Measurements from ENCODE around the gene BRPF3. TPM values are rescaled to one million over a fixed set of nuclear protein-coding genes. Genes with fewer than 3 reads are reported as not detected.

BRPF3 gene
- total RNA-seq, 1 experiment from 2014 or later: 49.6 TPM

- ATAC-seq (no peak), DNase-seq (ENCODE audit: low read depth, low spot score) (no peak)
- ChIA-PET CTCF (interaction anchor here (0.6 kb wide), 1 partner anchor 197 kb away, joined by 4 read pairs; no protein-coding TSS in a partner anchor), POLR2A (no interaction called here)
- TF ChIP-seq TCF7L2 (IDR thresholded peaks at IDR 0.05; ENCODE audit: low read depth, low read length) (no peak), REST (IDR thresholded peaks at IDR 0.05; ENCODE audit: insufficient read depth in 1 of 2, low read depth in 2 of 2, low read length in 1 of 2) (no peak), SIN3A (IDR thresholded peaks at IDR 0.05; ENCODE audit: borderline replicate concordance, insufficient read depth, low read depth, low read length) (no peak), CTCF (IDR thresholded peaks at IDR 0.05) (no peak), POLR2AphosphoS5 (IDR thresholded peaks at IDR 0.05; ENCODE audit: low read depth, low read length) (no peak)
- no peaks in the 10 kb centered on the region for H3K9me3 ChIP-seq (ENCODE audit: control insufficient read depth, insufficient read depth, low read depth, low read length)
- no peak overlapping the region for H3K27ac ChIP-seq (ENCODE audit: low read length)
- no peaks in the 10 kb centered on the region for H3K27me3 ChIP-seq (ENCODE audit: control insufficient read depth, insufficient read depth, low read length)
- no peaks in the 10 kb centered on the region for H3K4me1 ChIP-seq (ENCODE audit: control insufficient read depth, insufficient read depth, low read length)
- no peaks in the 10 kb centered on the region for H3K36me3 ChIP-seq (ENCODE audit: control insufficient read depth, insufficient read depth, low read length)
- intact Hi-C loops (cut with micrococcal nuclease; ENCODE audit: unreplicated experiment) (no loop called here), in situ Hi-C loops (cut with HindIII; ENCODE audit: low pct_unique_long_range_greater_than_20kb, low sequenced_read_pairs) (no loop called here)
- no TSS peak for BruUV-seq (replicated peaks)
- H3K4me3 ChIP-seq (ENCODE audit: low read depth in 2 of 2, low read length in 2 of 2): no peak overlapping the region
Observed at GRCh38 chr6:36186199-36186598, 10.3 kb upstream of the BRPF3 start.

- Histone ChIP-seq H3K4me3 (ENCODE audit: low read depth in 2 of 2, low read length in 2 of 2) (no peak overlapping the region), H3K27me3 (ENCODE audit: control insufficient read depth, insufficient read depth, low read length) (no peaks in the 10 kb centered on the region), H3K27ac (ENCODE audit: low read length) (no peak overlapping the region), H3K36me3 (ENCODE audit: control insufficient read depth, insufficient read depth, low read length) (no peaks in the 10 kb centered on the region), H3K4me1 (ENCODE audit: control insufficient read depth, insufficient read depth, low read length) (no peaks in the 10 kb centered on the region), H3K9me3 (ENCODE audit: control insufficient read depth, insufficient read depth, low read depth, low read length) (no peaks in the 10 kb centered on the region)
- ChIA-PET CTCF (no interaction called here), POLR2A (no interaction called here)
- ATAC-seq (no peak), DNase-seq (ENCODE audit: low read depth, low spot score) (no peak)
- in situ Hi-C loops (cut with HindIII; ENCODE audit: low pct_unique_long_range_greater_than_20kb, low sequenced_read_pairs): no loop called here
- intact Hi-C loops (cut with micrococcal nuclease; ENCODE audit: unreplicated experiment): no loop called here
- TF ChIP-seq SIN3A (IDR thresholded peaks at IDR 0.05; ENCODE audit: borderline replicate concordance, insufficient read depth, low read depth, low read length): no peak
- TF ChIP-seq CTCF (IDR thresholded peaks at IDR 0.05): no peak
- TF ChIP-seq POLR2AphosphoS5 (IDR thresholded peaks at IDR 0.05; ENCODE audit: low read depth, low read length): no peak
- no peak for TF ChIP-seq REST (IDR thresholded peaks at IDR 0.05; ENCODE audit: insufficient read depth in 1 of 2, low read depth in 2 of 2, low read length in 1 of 2)
- no peak for TF ChIP-seq TCF7L2 (IDR thresholded peaks at IDR 0.05; ENCODE audit: low read depth, low read length)
- BruUV-seq (replicated peaks): no TSS peak
Observed at GRCh38 chr6:36187446-36187845, 9.1 kb upstream of the BRPF3 start.

Measured in Panc1 (cell line).